Umbilical cord (tissue), 2 donors: ENCODE results near the gene SUSD4. TPM values are rescaled to one million over a fixed set of nuclear protein-coding genes. Genes with fewer than 3 reads are reported as not detected.
"Not testable (repeated sequence)": the region's sequence is repeated elsewhere in the genome, so short reads cannot be mapped to it uniquely, and the experiment has no call there.

Source experiments
- DNase-seq: peaks from one replicate; pipeline ENCODE4 v3.0.0-alpha.2; 2015; ENCODE audit warnings: low spot score
- total RNA-seq: library from RNA; depleted of rRNA; stranded (reverse); fragments of >200 nt; gene quantifications from one replicate; pipeline ENCODE4 v1.2.3, GENCODE V29; 2014; ENCODE audit warnings: low replicate concordance; ENCODE audit not compliant: insufficient read depth

The SUSD4 gene
- total RNA-seq, result 0.24 TPM

- DNase-seq, result peak; percentile 28
Observed at GRCh38 chr1:223363856-223364684, at the start of gene SUSD4. TSS of gene SUSD4 (minus strand) at chr1:223364176. CDS start at chr1:223363425, 751 bp downstream.

GRCh38 chr1:223413216-223413615 is 49.2 kb upstream of the SUSD4 start:
- DNase-seq, result no peak

GRCh38 chr1:223411710-223412109 is 47.7 kb upstream of the SUSD4 start:
- DNase-seq, result no peak

DNA sequence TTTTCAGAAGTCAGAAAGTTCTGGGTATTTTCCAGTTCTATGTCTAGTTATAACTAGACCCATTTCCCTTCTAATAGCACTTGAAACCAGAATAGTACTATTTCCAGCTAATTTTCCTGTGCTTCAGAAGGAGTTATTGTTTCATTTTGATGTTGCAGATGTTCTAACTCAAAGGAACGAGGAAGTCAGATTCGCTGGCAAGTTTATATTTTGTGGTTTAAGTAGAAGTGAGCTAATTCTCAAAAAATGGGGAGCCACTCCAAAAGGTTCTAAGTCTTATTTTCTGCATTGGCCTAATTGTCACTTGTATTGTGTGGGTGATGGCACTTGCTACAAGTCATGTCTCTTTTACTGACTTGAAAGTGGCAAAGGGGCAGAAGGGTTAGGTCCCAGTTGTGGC is 47.3 kb upstream of the SUSD4 start:
- no peak for DNase-seq

DNA sequence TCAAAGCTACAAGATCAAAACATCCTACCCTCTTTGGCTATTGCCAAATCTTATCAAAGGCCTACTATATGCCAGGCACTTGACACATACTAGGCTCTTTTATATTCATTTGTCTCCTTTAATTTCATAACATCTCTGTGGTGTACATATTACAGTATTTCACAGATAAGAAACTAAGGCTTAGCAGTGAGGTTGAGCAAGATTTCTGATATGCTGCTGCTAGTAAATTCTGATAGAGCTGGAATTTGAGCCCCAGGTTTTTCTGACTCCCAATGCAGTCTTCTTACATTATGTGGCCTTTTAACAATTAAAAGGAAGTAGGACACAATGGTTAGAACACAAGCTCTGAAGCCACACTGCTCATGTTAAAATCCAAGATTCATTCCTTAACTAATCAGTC is 46.1 kb upstream of the SUSD4 start:
- no peak for DNase-seq

- DNase-seq, result no peak
Observed at GRCh38 chr1:223405507-223405906, 41.5 kb upstream of the SUSD4 start.

DNA sequence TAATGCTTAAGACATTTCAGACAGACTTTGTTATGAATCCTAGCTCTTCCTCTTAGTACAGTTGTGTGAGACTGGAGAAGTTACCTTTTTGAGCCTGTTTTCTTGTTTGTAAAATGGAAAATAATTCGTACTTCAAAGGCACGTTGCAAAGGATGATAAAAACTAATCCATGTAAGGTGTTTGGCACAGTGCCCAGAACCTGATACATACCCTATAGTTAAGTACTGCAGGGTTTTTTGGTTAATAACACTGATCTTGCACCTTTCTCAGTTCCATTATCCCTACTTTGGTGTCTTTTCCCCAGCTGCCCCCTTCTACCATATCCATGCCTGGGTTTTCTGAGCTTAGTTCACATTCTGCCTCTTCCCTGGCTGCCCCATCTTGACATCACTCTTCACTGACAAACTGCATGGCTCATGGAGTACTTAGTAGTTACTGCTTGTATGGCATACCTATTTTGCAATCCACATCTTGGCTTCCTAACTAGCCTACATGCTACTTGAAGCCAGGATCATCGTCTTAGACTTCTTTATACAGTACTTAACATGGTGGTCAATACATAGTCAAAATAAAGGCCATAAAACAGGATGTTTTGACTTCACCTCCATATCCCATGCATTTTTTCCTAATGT is 39.3 kb upstream of the SUSD4 start:
- DNase-seq, result no peak

- DNase-seq, result no peak
Observed at GRCh38 chr1:223402790-223403142, 38.8 kb upstream of the SUSD4 start.

- DNase-seq, result no peak
Observed at GRCh38 chr1:223401873-223402789, 38.2 kb upstream of the SUSD4 start.

DNA sequence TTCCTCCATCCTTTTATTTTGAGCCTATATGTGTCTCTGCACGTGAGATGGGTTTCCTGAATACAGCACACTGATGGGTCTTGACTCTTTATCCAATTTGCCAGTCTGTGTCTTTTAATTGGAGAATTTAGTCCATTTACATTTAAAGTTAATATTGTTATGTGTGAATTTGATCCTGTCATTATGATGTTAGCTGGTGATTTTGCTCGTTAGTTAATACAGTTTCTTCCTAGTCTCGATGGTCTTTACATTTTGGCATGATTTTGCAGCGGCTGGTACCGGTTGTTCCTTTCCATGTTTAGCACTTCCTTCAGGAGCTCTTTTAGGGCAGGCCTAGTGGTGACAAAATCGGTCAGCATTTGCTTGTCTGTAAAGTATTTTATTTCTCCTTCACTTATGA is 35.4 kb upstream of the SUSD4 start:
- not testable (repeated sequence) for DNase-seq

- no peak for DNase-seq
Observed at GRCh38 chr1:223394706-223395105, 30.7 kb upstream of the SUSD4 start.

DNA sequence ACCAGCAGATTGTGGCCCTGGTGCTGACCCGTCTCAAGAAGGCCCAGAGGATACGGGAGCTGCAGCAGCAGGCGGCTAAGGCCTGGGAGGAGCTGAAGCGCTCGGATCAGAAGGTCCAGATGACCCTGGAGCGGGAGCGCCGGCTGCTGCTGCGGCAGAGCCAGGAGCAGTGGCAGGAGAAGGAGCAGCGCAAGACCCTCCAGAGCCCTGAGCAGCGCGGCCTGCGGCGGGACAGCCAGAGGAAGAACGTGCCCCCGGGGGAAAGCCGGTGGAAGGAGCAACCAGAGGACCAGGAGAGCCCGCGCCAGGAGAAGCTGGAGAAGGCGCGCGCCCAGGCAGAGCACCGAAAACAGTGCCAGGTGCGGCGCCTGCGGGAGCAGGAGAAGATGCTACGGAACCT is 30.3 kb upstream of the SUSD4 start:
- no peak for DNase-seq

DNA sequence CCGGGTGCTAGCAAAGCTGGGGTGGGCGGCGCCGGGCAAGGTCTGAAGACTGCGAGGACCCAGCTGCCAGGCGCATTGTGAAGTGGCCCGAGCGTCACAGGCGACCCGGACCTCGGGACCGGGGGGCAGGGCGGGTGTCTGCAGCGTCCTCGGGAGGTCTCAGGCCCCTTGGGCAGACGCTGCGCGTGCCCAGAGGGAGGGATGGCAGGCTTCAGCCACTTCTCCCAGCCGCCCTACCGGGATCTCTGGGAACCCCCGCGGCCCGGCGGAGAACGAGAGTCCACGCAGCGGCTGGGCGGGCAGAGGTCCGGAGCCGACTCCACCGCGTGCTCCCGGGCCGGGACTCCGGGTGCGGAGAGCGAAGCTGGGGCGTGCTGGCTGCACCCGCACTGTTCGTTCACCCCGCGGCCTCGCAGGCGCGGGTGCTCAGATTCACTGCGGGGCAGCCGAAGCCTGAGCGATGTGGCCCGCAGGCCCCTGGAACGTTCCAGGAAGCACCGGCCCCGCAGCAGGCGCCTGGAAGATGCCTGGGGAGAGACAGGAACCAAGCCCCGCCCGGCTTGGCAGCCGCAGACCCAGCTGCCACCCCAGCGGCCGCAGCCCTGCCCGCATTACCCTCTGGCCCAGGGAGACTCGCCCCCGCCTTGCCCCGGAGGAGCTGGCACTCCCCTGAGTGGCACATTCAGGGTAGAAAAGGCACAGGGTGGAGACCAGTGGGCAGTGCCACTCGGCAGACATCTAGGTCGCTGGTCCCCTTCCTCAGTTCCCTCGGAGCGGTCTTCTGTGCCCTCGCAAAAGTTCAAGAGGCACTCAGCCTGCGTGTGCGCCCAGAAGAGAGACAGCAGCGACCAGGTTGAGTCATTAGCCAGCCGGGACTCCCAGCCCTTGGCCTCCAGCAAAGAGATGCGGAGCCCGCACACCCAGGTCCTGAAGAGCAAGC is 29.6 kb upstream of the SUSD4 start, which contains the start of gene CCDC185:
CCDC185 (plus strand) TSS at position 141 of the 940 bp plus-strand sequence; CDS start at position 202, 61 bp downstream.
- DNase-seq, result no peak

GRCh38 chr1:223390618-223391017 is 26.6 kb upstream of the SUSD4 start:
- no peak for DNase-seq

GRCh38 chr1:223386013-223386412 is 22.0 kb upstream of the SUSD4 start:
- DNase-seq, result no peak

- DNase-seq, result no peak
Observed at GRCh38 chr1:223378754-223379153, 14.8 kb upstream of the SUSD4 start.

DNA sequence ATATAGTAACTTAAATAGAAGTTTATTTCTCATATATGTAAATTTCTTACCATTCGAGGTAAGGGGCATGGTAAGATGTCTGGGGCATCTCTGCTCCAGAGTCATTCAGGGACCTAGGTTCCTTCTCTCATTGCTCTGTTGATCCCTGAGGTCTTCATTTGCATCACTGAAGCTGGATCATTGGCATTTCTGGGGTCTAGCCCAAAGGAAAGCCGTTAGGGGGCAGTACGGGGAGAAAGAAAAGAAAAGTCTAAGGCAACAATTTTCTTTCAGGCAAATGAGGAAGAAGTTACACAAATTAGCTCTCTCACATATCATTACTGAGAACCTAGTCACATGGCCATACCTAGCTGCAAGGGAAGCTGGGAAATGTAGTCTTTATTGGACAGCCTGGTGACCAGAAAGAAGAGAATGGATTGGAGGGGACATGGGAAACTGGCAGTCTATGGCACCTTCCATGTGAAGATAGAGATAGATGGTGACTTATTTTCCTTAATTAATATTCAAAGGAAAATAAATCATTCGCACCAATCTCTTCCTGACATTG is 10.2 kb upstream of the SUSD4 start:
- no peak for DNase-seq

DNA sequence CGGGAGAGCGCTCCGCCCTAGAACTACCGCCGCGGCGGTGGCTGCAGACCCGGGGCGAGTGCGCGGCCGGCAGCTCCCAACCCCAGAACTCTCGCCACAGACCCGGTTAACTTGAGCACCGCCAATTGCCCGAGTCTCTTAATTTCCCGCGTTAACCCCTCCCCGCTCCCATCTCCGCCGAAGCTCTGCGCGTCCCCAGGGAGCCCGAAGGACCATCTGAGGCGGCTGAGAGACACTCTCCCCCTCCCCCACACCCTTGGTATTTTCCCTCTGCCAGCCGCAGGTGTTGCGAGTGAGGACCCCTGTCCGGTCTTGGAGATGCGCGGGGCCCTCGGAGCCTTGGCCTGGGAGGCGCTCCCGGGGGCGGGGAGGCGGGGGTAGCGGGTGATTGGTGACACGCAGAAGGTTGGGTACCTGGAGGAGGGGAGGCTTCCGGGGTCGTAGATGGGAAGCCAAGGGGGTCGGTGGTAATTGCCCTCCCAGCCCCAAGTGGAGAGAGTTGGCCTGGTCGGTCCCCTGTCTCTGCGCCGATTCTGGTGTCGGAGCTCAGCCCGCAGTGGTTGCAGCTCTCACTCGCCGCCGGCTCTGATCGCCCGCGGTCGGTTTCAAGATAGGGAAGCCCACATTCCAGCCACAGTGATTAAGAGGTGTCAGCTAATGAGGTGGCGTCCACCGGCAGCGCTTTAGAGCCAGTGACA is 858 bp upstream of the SUSD4 start:
- DNase-seq, result no peak

DNA sequence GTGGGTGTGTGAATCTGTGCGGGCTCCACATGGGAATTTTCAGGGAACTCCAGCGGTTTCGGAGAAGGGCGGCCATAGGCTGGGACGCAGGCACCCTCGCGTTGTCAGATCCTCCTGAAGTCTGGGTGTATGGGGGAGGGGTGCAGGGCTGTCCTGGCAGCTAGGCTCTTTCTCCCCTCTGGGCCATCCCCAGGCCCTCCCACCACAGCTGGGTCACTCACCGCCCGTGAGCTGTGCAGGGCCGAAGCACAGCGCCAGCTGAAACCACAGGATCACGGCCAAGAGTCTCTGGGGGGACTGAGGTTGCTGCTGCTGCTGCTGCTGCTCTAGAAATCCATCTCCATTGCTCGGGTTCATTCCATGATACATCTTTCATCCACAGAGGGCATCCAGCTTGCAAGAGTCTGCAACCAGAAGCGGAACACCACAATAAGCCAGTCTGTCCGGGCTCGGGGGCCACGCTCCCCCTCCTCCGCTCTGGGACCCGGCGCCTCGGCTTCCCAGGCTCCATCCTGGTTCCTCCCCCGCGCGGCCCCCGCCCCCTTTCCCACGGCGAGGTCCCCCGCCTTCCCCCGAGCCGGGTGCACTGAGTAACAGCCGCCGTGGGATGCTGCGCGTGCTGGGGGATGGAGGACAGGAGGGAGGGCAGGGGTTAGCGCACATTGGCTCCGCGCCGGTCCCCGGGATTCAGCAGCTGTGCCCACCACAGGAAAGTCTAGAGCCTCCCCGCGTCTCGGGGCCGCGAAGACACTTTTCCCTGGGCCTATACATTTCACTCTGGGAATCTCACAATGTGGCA is 720 bp downstream of the SUSD4 start:
- peak; percentile 37 for DNase-seq
